ENCODE results near the gene GSN. TPM values are rescaled to one million over a fixed set of nuclear protein-coding genes. Genes with fewer than 3 reads are reported as not detected.

The GSN gene
- total RNA-seq, 1 experiment from 2014 or later, result 68.3 TPM

DNA sequence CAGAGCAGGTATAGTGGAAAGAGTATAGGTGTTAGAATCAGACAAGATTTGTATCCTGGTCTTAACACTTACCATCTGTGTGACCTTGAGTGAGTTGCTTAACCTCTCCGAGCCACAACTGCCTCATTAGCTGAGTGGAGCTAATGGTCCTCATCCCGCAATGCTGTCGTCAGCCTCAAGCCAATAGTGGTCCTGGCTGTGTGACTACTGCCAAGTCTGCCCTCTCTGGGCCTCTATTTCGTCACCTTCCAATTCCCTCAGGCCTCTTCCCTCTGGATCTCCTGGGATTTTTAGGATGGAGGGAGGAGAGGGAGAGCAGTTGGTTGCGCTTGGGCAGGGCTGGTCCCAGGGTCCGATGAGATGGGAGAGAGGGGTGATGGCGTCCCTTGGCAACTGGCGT, 60.5 kb downstream of the GSN start:
- Mint-ChIP-seq H3K27me3 (ENCODE audit: unreplicated experiment) (no peaks in the 10 kb centered on the region), H3K36me3 (ENCODE audit: insufficient read depth, unreplicated experiment) (peaks cover 16% of the 10 kb centered on the region), H3K27ac (ENCODE audit: unreplicated experiment) (no peak overlapping the region), H3K9me3 (ENCODE audit: low read depth, unreplicated experiment) (no peaks in the 10 kb centered on the region), H3K4me3 (ENCODE audit: low read depth, unreplicated experiment) (no peak overlapping the region), H3K4me1 (ENCODE audit: low read depth, unreplicated experiment) (no peaks in the 10 kb centered on the region)
- intact Hi-C loops (cut with micrococcal nuclease; ENCODE audit: unreplicated experiment), result no loop called here
- CTCF ChIA-PET, result no interaction called here
- TF ChIP-seq, protein P1, sequence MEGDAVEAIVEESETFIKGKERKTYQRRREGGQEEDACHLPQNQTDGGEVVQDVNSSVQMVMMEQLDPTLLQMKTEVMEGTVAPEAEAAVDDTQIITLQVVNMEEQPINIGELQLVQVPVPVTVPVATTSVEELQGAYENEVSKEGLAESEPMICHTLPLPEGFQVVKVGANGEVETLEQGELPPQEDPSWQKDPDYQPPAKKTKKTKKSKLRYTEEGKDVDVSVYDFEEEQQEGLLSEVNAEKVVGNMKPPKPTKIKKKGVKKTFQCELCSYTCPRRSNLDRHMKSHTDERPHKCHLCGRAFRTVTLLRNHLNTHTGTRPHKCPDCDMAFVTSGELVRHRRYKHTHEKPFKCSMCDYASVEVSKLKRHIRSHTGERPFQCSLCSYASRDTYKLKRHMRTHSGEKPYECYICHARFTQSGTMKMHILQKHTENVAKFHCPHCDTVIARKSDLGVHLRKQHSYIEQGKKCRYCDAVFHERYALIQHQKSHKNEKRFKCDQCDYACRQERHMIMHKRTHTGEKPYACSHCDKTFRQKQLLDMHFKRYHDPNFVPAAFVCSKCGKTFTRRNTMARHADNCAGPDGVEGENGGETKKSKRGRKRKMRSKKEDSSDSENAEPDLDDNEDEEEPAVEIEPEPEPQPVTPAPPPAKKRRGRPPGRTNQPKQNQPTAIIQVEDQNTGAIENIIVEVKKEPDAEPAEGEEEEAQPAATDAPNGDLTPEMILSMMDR (IDR thresholded peaks at IDR 0.05; ENCODE audit: unreplicated experiment), result no peak
- DNase-seq, result no peak
- no TSS peak for BruUV-seq (replicated peaks)

DNA sequence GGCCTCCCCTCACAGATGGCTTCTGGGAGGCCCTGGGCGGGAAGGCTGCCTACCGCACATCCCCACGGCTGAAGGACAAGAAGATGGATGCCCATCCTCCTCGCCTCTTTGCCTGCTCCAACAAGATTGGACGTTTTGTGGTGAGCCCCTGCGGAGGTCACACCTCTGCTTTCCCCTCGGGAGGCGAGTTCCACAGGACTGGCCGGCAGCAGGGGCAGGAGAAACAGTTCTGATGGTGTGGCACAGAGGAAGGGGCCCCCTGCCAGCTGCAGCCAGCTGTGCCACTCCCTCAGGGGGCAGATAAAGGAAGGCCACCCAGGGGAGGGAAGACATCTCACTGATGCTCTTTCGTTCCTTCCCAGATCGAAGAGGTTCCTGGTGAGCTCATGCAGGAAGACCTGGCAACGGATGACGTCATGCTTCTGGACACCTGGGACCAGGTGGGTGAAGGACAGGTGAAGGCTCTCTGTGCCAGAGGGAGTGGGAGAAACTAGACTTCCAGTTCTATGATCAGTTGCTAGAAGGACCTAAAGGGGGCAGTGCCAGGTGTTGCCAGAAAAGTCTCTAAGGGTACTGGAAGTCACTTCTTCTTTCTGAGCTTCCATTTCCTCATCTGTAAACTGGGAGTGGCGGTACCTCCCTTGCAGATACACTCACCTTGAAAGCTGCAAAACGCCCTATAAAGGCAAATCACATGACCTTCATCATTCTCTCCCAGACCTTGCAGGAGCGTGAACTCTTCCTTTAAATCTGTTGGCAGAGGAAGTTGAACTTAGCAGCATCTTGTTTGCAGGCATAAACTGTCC, 61.1 kb downstream of the GSN start:
- BruUV-seq (replicated peaks), result no TSS peak
- Mint-ChIP-seq H3K9me3 (ENCODE audit: low read depth, unreplicated experiment) (no peaks in the 10 kb centered on the region), H3K27ac (ENCODE audit: unreplicated experiment) (no peak overlapping the region), H3K4me1 (ENCODE audit: low read depth, unreplicated experiment) (no peaks in the 10 kb centered on the region), H3K4me3 (ENCODE audit: low read depth, unreplicated experiment) (no peak overlapping the region), H3K27me3 (ENCODE audit: unreplicated experiment) (no peaks in the 10 kb centered on the region), H3K36me3 (ENCODE audit: insufficient read depth, unreplicated experiment) (peaks cover 16% of the 10 kb centered on the region)
- intact Hi-C loops (cut with micrococcal nuclease; ENCODE audit: unreplicated experiment), result no loop called here
- CTCF ChIA-PET, result no interaction called here
- TF ChIP-seq, protein P1 (IDR thresholded peaks at IDR 0.05; ENCODE audit: unreplicated experiment), result no peak
- no peak for DNase-seq

DNA sequence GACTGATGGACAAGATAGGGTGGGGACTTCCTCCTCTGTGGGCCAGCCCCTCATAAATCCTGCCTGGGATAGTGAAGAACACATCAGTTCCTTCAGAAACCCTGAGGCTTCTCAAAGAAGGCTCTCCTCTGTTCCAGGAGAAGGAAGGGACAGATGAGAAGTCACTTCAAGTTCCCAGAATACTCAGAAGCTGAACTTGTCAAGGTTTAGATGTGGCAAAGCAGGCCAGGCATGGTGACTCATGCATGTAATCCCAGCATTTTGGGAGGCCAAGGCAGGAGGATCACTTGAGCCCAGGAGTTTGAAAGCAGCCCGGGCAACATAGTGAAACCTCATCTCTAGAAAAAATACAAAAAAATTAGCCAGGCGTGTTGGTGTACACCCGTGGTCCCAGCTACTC, 63.6 kb downstream of the GSN start:
- TF ChIP-seq, protein P1 (IDR thresholded peaks at IDR 0.05; ENCODE audit: unreplicated experiment), result no peak
- Mint-ChIP-seq H3K4me1 (ENCODE audit: low read depth, unreplicated experiment) (no peaks in the 10 kb centered on the region), H3K9me3 (ENCODE audit: low read depth, unreplicated experiment) (no peaks in the 10 kb centered on the region), H3K27me3 (ENCODE audit: unreplicated experiment) (no peaks in the 10 kb centered on the region), H3K27ac (ENCODE audit: unreplicated experiment) (no peak overlapping the region), H3K4me3 (ENCODE audit: low read depth, unreplicated experiment) (no peak overlapping the region), H3K36me3 (ENCODE audit: insufficient read depth, unreplicated experiment) (peaks cover 16% of the 10 kb centered on the region)
- CTCF ChIA-PET, result no interaction called here
- DNase-seq, result no peak
- no TSS peak for BruUV-seq (replicated peaks)
- intact Hi-C loops (cut with micrococcal nuclease; ENCODE audit: unreplicated experiment), result no loop called here

DNA sequence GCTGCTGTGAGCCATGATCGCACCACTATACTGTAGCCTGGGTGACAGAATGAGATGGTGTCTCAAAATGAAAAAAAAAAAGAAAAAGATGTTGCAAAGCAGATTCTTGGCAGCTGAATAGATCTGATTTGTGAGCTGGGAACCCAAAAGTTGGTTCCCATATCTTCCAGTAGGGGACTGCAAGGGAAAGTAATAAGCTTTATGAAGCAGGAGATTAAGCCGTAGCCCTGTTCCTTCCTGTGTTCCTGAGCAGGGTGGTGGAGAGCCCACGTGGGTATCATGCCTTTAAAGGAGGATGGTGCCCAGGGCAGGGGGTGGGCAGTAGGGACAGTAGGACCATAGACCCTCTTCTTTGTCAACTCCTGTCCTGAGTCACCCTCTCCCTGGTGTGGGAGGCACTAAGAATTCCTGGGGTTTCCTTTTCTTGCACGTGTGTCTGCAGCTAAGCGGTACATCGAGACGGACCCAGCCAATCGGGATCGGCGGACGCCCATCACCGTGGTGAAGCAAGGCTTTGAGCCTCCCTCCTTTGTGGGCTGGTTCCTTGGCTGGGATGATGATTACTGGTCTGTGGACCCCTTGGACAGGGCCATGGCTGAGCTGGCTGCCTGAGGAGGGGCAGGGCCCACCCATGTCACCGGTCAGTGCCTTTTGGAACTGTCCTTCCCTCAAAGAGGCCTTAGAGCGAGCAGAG, 64.2 kb downstream of the GSN start:
- H3K27ac Mint-ChIP-seq (ENCODE audit: unreplicated experiment), result no peak overlapping the region
- H3K36me3 Mint-ChIP-seq (ENCODE audit: insufficient read depth, unreplicated experiment), result peaks cover 16% of the 10 kb centered on the region
- CTCF ChIA-PET, result no interaction called here
- no peaks in the 10 kb centered on the region for H3K9me3 Mint-ChIP-seq (ENCODE audit: low read depth, unreplicated experiment)
- no peaks in the 10 kb centered on the region for H3K4me1 Mint-ChIP-seq (ENCODE audit: low read depth, unreplicated experiment)
- intact Hi-C loops (cut with micrococcal nuclease; ENCODE audit: unreplicated experiment), result no loop called here
- no TSS peak for BruUV-seq (replicated peaks)
- no peak for DNase-seq
- no peak overlapping the region for H3K4me3 Mint-ChIP-seq (ENCODE audit: low read depth, unreplicated experiment)
- H3K27me3 Mint-ChIP-seq (ENCODE audit: unreplicated experiment), result no peaks in the 10 kb centered on the region
- TF ChIP-seq, protein P1 (IDR thresholded peaks at IDR 0.05; ENCODE audit: unreplicated experiment), result no peak
